K562 (cell line): ENCODE results near the gene UBE2Q1. TPM values are rescaled to one million over a fixed set of nuclear protein-coding genes. Genes with fewer than 3 reads are reported as not detected.

Experiments
- ATAC-seq: fragments of 200-7000 bp; cut with Tn5 transposase; 3 replicates; pipeline ENCODE4 v1.9.1; 2020; ENCODE audit warnings: moderate library complexity
- BruUV-seq: library from RNA; stranded (reverse); fragments of 400-500 nt; replicated peaks from 2 replicates; lab custom pipeline; 2021; lab: Mats Ljungman, UMichigan
- CTCF ChIA-PET: fragments of 300-600 bp; formaldehyde crosslinking; extraction: SDS; loops from one replicate; lab custom pipeline; 2021; ENCODE audit warnings: low intra/inter-chr PET ratio; lab: Yijun Ruan, JAX
- POLR2A ChIA-PET: fragments of 300-600, 350-650 bp; sonication (Branson Sonifier 250); formaldehyde crosslinking; extraction: SDS; loops from one replicate; lab custom pipeline; 2021; ENCODE audit warnings: antibody characterized with exemption, inconsistent platforms; lab: Yijun Ruan, JAX
- DNase-seq, 4 experiments: peaks; one replicate each; pipeline versions ENCODE4 v3.0.0 to v3.0.0-alpha.2; 2011 to 2018; ENCODE audit warnings: low spot score in 3 of 4, mixed read lengths in 3 of 4; ENCODE audit errors: extremely low read depth in 1 of 4
- FAIRE-seq: peaks from 2 replicates; lab custom pipeline; 2011; peaks lifted over from hg19 to GRCh38; lab: Jason Lieb, UNC
- H2AFZ ChIP-seq: 2 replicates; pipeline ENCODE4 v1.6.0; 2011; ENCODE audit warnings: low read depth, low read length, control low read depth, inconsistent platforms
- H3K27ac ChIP-seq: fragments of 200-600 bp; 3 replicates; pipeline ENCODE4 v1.8.0; 2011; ENCODE audit warnings: low read depth, mild to moderate bottlenecking, control low read depth, inconsistent platforms, low read length, moderate library complexity, mixed read lengths; ENCODE audit errors: extremely low read depth
- H3K27me3 ChIP-seq, 2 experiments: fragments of 300-600 bp in 1 of 2; 2 replicates in 1 of 2; 3 replicates in 1 of 2; pipeline versions ENCODE4 v1.6.0 to v1.8.0; 2011; ENCODE audit warnings: inconsistent platforms in 2 of 2, low read length in 2 of 2, mild to moderate bottlenecking in 1 of 2, mixed read lengths in 1 of 2, moderate library complexity in 1 of 2; ENCODE audit not compliant: control insufficient read depth in 2 of 2, insufficient read depth in 2 of 2
- H3K36me3 ChIP-seq: fragments of 300-600 bp; 3 replicates; pipeline ENCODE4 v1.8.0; 2011; ENCODE audit warnings: mild to moderate bottlenecking, low read length, inconsistent platforms; ENCODE audit not compliant: control insufficient read depth, insufficient read depth
- H3K4me1 ChIP-seq, 2 experiments: fragments of 200-600 bp in 1 of 2; replicated peaks in 1 of 2; 2 replicates in 1 of 2; 3 replicates in 1 of 2; pipeline versions ENCODE4 v1.5.1 to v1.8.0; 2011; ENCODE audit warnings: inconsistent platforms in 2 of 2, low read length in 2 of 2, mild to moderate bottlenecking in 1 of 2, mixed read lengths in 1 of 2, moderate library complexity in 1 of 2; ENCODE audit not compliant: control insufficient read depth in 2 of 2, insufficient read depth in 2 of 2
- H3K4me2 ChIP-seq: 2 replicates; pipeline ENCODE4 v1.6.1; 2011; ENCODE audit warnings: low read length, control low read depth, inconsistent platforms, mixed read lengths; ENCODE audit not compliant: insufficient read depth
- H3K4me3 ChIP-seq: fragments of 200-600 bp; sonication (generic), shearing (Covaris generic); 2 replicates; pipeline ENCODE4 v1.5.1; 2016; ENCODE audit warnings: control low read depth, inconsistent platforms
- H3K79me2 ChIP-seq: fragments of 200-600 bp; 3 replicates; pipeline ENCODE4 v1.8.0; 2011; ENCODE audit warnings: low read length, inconsistent platforms; ENCODE audit not compliant: control insufficient read depth, insufficient read depth
- H3K9ac ChIP-seq, 2 experiments: 2 replicates each; pipeline versions ENCODE4 v1.6.0 to v1.6.1; 2011; ENCODE audit warnings: low read depth in 2 of 2, low read length in 2 of 2, control low read depth in 1 of 2, inconsistent platforms in 1 of 2, mild to moderate bottlenecking in 1 of 2, mixed read lengths in 1 of 2; ENCODE audit not compliant: insufficient read depth in 1 of 2
- H3K9me1 ChIP-seq: one replicate; pipeline ENCODE4 v1.6.0; 2011; ENCODE audit warnings: inconsistent platforms, mild to moderate bottlenecking, low read length, moderate library complexity; ENCODE audit not compliant: control insufficient read depth, insufficient read depth
- H3K9me3 ChIP-seq: replicated peaks from 2 replicates; pipeline ENCODE4 v1.5.1; 2011; ENCODE audit warnings: low read depth, low read length, inconsistent platforms; ENCODE audit not compliant: control insufficient read depth, insufficient read depth
- H4K20me1 ChIP-seq: replicated peaks from 2 replicates; pipeline ENCODE4 v1.6.1; 2011; ENCODE audit warnings: low read length, inconsistent platforms, mixed read lengths; ENCODE audit not compliant: control insufficient read depth, insufficient read depth
- BRD9 ChIP-seq: fragments of 450-650 bp; IDR thresholded peaks from 2 replicates; pipeline ENCODE4 v1.6.1; 2018; ENCODE audit warnings: low read depth; ENCODE audit not compliant: partially characterized antibody
- CBFA2T2 ChIP-seq: fragments of 450-650 bp; conservative IDR thresholded peaks from 2 replicates; pipeline ENCODE4 v1.6.1; 2017; ENCODE audit warnings: mild to moderate bottlenecking
- CBX1 ChIP-seq: sonication (generic); IDR thresholded peaks from 2 replicates; pipeline ENCODE4 v1.6.1; 2016; ENCODE audit warnings: antibody characterized with exemption, low read depth, mild to moderate bottlenecking
- CHD1 ChIP-seq: fragments of 200-600 bp; sonication (generic); IDR thresholded peaks from one replicate; pipeline ENCODE4 v1.6.1; 2012; ENCODE audit warnings: mild to moderate bottlenecking, moderate library complexity, low read length, inconsistent platforms
- CSDE1 ChIP-seq, 2 experiments: fragments of 450-650 bp; IDR thresholded peaks; 2 replicates each; pipeline ENCODE4 v1.6.1; 2016; ENCODE audit warnings: mild to moderate bottlenecking in 1 of 2
- CUX1 ChIP-seq: fragments of 200-800 bp; sonication (Bioruptor generic); IDR thresholded peaks from 2 replicates; pipeline ENCODE4 v1.6.1; 2016; ENCODE audit warnings: missing genetic modification characterization, missing compliant biosample characterization
- FOXA3 ChIP-seq, 2 experiments: fragments of 450-650 bp in 1 of 2; sonication (generic) in 1 of 2; formaldehyde crosslinking; IDR thresholded peaks in 1 of 2; conservative IDR thresholded peaks in 1 of 2; 2 replicates each; pipeline versions ENCODE4 v1.4.0 to v1.8.0; 2020 to 2022; ENCODE audit warnings: mild to moderate bottlenecking in 2 of 2, missing genetic modification reagents in 1 of 2
- GABPB1 ChIP-seq: sonication (generic); formaldehyde crosslinking; IDR thresholded peaks from 2 replicates; pipeline ENCODE4 v1.8.0; 2022; ENCODE audit warnings: mild to moderate bottlenecking, missing genetic modification reagents
- MCM5 ChIP-seq: fragments of 450-650 bp; IDR thresholded peaks from 2 replicates; pipeline ENCODE4 v1.6.1; 2016; ENCODE audit warnings: low read depth
- POLR3G ChIP-seq: IDR thresholded peaks from 2 replicates; pipeline ENCODE4 v1.6.1; 2011; ENCODE audit not compliant: insufficient read length, insufficient replicate concordance; ENCODE audit errors: extremely low read depth
- SP1 ChIP-seq: sonication (generic); formaldehyde crosslinking; IDR thresholded peaks from 2 replicates; pipeline ENCODE4 v1.8.1; 2022; ENCODE audit warnings: mild to moderate bottlenecking, missing genetic modification reagents
- SPI1 ChIP-seq: IDR thresholded peaks from 2 replicates; pipeline ENCODE4 v1.6.1; 2011; ENCODE audit warnings: low read depth, low read length, control low read depth, borderline replicate concordance
- SREBF2 ChIP-seq: sonication (generic); formaldehyde crosslinking; IDR thresholded peaks from 2 replicates; pipeline ENCODE4 v1.4.0; 2020; ENCODE audit warnings: mild to moderate bottlenecking, missing genetic modification reagents
- ZNF121 ChIP-seq: sonication (generic); formaldehyde crosslinking; conservative IDR thresholded peaks from 2 replicates; pipeline ENCODE4 v1.8.0; 2022; ENCODE audit warnings: missing genetic modification reagents
- ZNF644 ChIP-seq: fragments of 200-800 bp; sonication (Bioruptor generic); IDR thresholded peaks from 2 replicates; pipeline ENCODE4 v1.6.1; 2016; ENCODE audit warnings: low read depth, missing genetic modification characterization, missing compliant biosample characterization
- ZNF740 ChIP-seq, 3 experiments: fragments of 200-800 bp in 1 of 3; sonication (Bioruptor generic) in 1 of 3; sonication (generic) in 1 of 3; formaldehyde crosslinking in 1 of 3; IDR thresholded peaks; 2 replicates each; pipeline versions ENCODE4 v1.6.1 to v1.8.0; 2016 to 2022; ENCODE audit warnings: mild to moderate bottlenecking in 2 of 3, missing compliant biosample characterization in 2 of 3, missing genetic modification characterization in 2 of 3, missing genetic modification reagents in 1 of 3
- ZNF778 ChIP-seq: fragments of 450-650 bp; formaldehyde crosslinking; IDR thresholded peaks from 2 replicates; pipeline ENCODE4 v1.4.0; 2020; ENCODE audit warnings: mild to moderate bottlenecking, moderate library complexity
- ZNF79 ChIP-seq: fragments of 250-450 bp; sonication (Bioruptor Pico); IDR thresholded peaks from 2 replicates; pipeline ENCODE4 v1.4.0; 2020; ENCODE audit warnings: low read depth, mild to moderate bottlenecking, moderate library complexity
- WGBS: fragments of 100-300 bp; shearing (Covaris generic); methylation state at CpG from one replicate; pipeline ENCODE4 v1.1.6; 2016; ENCODE audit warnings: low coverage, mixed read lengths; ENCODE audit not compliant: insufficient coverage; ENCODE audit errors: missing lambda C conversion rate; 5-methylcytosine and 5-hydroxymethylcytosine counted together
- in situ Hi-C: fragments of 300-500 bp; cut with MboI; formaldehyde crosslinking; loops from 4 replicates; pipeline ENCODE4 v1.15.0; 2018; ENCODE audit warnings: inconsistent platforms, mixed read lengths
- intact Hi-C: fragments of 100-400 bp; cut with micrococcal nuclease; formaldehyde crosslinking; loops from 2 replicates; pipeline ENCODE4 v1.14.2; 2022
- polyA plus RNA-seq, 8 experiments: library from polyadenylated mRNA; depleted of rRNA in 4 of 8; stranded (reverse) in 5 of 8; unstranded in 3 of 8; fragments of >200 nt; fragmentation: Nextera tagmentation in 2 of 8; fragmentation: Illumina TruSeq in 1 of 8; extraction: Ambion mirVana in 2 of 8; extraction: Trizol in 1 of 8; gene quantifications; 2 replicates each; pipeline versions ENCODE4 v1.2.1 to v1.2.3, GENCODE V29; 2011 to 2014; ENCODE audit warnings: inconsistent platforms in 1 of 8, missing spikeins in 1 of 8
- total RNA-seq, 7 experiments: library from RNA; depleted of rRNA in 6 of 7; stranded (reverse); fragments of >200 nt in 6 of 7; fragmentation: Illumina TruSeq in 2 of 7; extraction: Trizol in 2 of 7; gene quantifications; 2 replicates each; pipeline versions ENCODE4 v1.2.1 to v1.2.3, GENCODE V29; 2011 to 2021; ENCODE audit warnings: low replicate concordance in 1 of 7

The UBE2Q1 gene
- total and polyA plus RNA-seq, 9 of the 15 experiments (the other 6 are each of a cell fraction or from before 2014, with no cell fraction given) = 8.0 to 58.8 (median 27.6) TPM

- intact Hi-C loops (no loop called here), in situ Hi-C loops (no loop called here)
- no peak overlapping the region for H3K4me3 ChIP-seq
- H3K27ac ChIP-seq = no peak overlapping the region
- BruUV-seq = no TSS peak
- no peaks in the 10 kb centered on the region for H3K36me3 ChIP-seq
- no peaks in the 10 kb centered on the region; a peak in 2 of 5 replicates for H3K4me1 ChIP-seq
- no peak overlapping the region for H2AFZ ChIP-seq
- POLR2A ChIA-PET = interaction anchor here (1.1 to 1.5 kb wide), 2 partner anchors 13 to 408 kb away, joined by 3 read pairs; no protein-coding TSS in a partner anchor
- ATAC-seq (no peak), FAIRE-seq (no peak), DNase-seq (no peak)
- CTCF ChIA-PET = interaction anchor here (0.7 kb wide), 1 partner anchor 550 kb away, joined by 3 read pairs; no protein-coding TSS in a partner anchor
- H3K9me1 ChIP-seq = no peaks in the 10 kb centered on the region
- TF ChIP-seq ZNF644 (tag) = no peak
- TF ChIP-seq CBFA2T2 = no peak
- TF ChIP-seq CHD1 = no peak
- no peak for TF ChIP-seq SP1 (CRISPR knock-in tag)
- no peak for TF ChIP-seq BRD9
- no peak for TF ChIP-seq CSDE1 (IDR thresholded peaks at IDR 0.05)
- no peak for TF ChIP-seq SREBF2 (CRISPR knock-in tag)
- TF ChIP-seq FOXA3 (CRISPR knock-in tag; conservative IDR thresholded peaks at IDR 0.05 in 1 of 2, IDR thresholded peaks at IDR 0.05 in 1 of 2) = no peak
- no peak for TF ChIP-seq CBX1
- TF ChIP-seq ZNF778 = no peak
- no peak for TF ChIP-seq ZNF121
- no peak for TF ChIP-seq GABPB1 (CRISPR knock-in tag)
- TF ChIP-seq ZNF740 (CRISPR knock-in tag; IDR thresholded peaks at IDR 0.05) = no peak
- TF ChIP-seq ZNF740 (tag; IDR thresholded peaks at IDR 0.05) = no peak
- TF ChIP-seq MCM5 = no peak
- TF ChIP-seq SPI1 = no peak
- TF ChIP-seq CUX1 (CRISPR knock-in tag) = no peak
- TF ChIP-seq POLR3G = no peak
- no peak for TF ChIP-seq ZNF79
- WGBS = 0% methylated on average over 7 of the region's 7 CpGs
- no peak overlapping the region for H3K9ac ChIP-seq
- H3K27me3 ChIP-seq = peaks cover 40 to 68% of the 10 kb centered on the region in 2 experiments
- no peaks in the 10 kb centered on the region for H4K20me1 ChIP-seq
- no peaks in the 10 kb centered on the region for H3K79me2 ChIP-seq
- H3K9me3 ChIP-seq = no peaks in the 10 kb centered on the region; the same call in 1 of the 2 replicates
- no peak overlapping the region for H3K4me2 ChIP-seq
Measured at GRCh38 chr1:154536570-154536969, 21.9 kb downstream of the UBE2Q1 start.
